ENCODE data around the gene BICD1. TPM values are rescaled to one million over a fixed set of nuclear protein-coding genes. Genes with fewer than 3 reads are reported as not detected.

The BICD1 gene
- total and polyA plus RNA-seq, 2 of the 13 experiments (the other 11 are each of a cell fraction or from before 2014, with no cell fraction given): 4.5 to 5.2 TPM

GRCh38 chr12:32390572-32391219, 284.0 kb downstream of the BICD1 start (continued):
- TF ChIP-seq ZNF607 (CRISPR knock-in tag; IDR thresholded peaks at IDR 0.05; ENCODE audit: borderline replicate concordance) (0 out of 2 replicates have a peak, but pooled peaks have one; percentile 55), RERE (CRISPR knock-in tag; IDR thresholded peaks at IDR 0.05; ENCODE audit: low read depth) (no peak), ZSCAN30 (CRISPR knock-in tag; IDR thresholded peaks at IDR 0.05) (no peak), DDIT3 (CRISPR knock-in tag; IDR thresholded peaks at IDR 0.05) (no peak), ZNF274 (CRISPR knock-in tag; IDR thresholded peaks at IDR 0.05) (0 out of 2 replicates have a peak, but pooled peaks have one; percentile 40), ZNF414 (CRISPR knock-in tag; IDR thresholded peaks at IDR 0.05) (no peak), ZMYM4 (CRISPR knock-in tag; IDR thresholded peaks at IDR 0.05) (peak; percentile 91), TRIM22 (IDR thresholded peaks at IDR 0.05) (no peak), NAIF1 (CRISPR knock-in tag; IDR thresholded peaks at IDR 0.05; ENCODE audit: borderline replicate concordance) (no peak), SMC3 (IDR thresholded peaks at IDR 0.05; ENCODE audit: low read length) (no peak), DNMT3B (CRISPR knock-in tag; conservative IDR thresholded peaks at IDR 0.05) (no peak), ZBTB21 (CRISPR knock-in tag; IDR thresholded peaks at IDR 0.05) (no peak), ATM (IDR thresholded peaks at IDR 0.05; ENCODE audit: borderline replicate concordance) (no peak), SRSF9 (IDR thresholded peaks at IDR 0.05; ENCODE audit: borderline replicate concordance, insufficient read depth, low read depth, low read length, poor library complexity, severe bottlenecking) (no peak), THAP9 (CRISPR knock-in tag; IDR thresholded peaks at IDR 0.05; ENCODE audit: borderline replicate concordance) (no peak), NR2C2 (CRISPR knock-in tag; IDR thresholded peaks at IDR 0.05; ENCODE audit: borderline replicate concordance) (no peak)

All from HepG2 (cell line).